WTC11 (cell line): ENCODE measurements around the gene PDZD2. TPM values are rescaled to one million over a fixed set of nuclear protein-coding genes. Genes with fewer than 3 reads are reported as not detected.

Experiments
- ATAC-seq: fragments of 200-7000 bp; cut with Tn5 transposase; 2 replicates; pipeline ENCODE4 v1.10.0; 2021; ENCODE audit warnings: mild to moderate bottlenecking, moderate library complexity
- CTCF ChIA-PET: fragments of 300-600 bp; sonication (Branson Sonifier 250); formaldehyde crosslinking; loops from one replicate; lab custom pipeline; 2021; ENCODE audit warnings: antibody characterized with exemption; lab: Charles Lee
- POLR2A ChIA-PET: fragments of 350-600 bp; sonication (Branson Sonifier 250); formaldehyde crosslinking; loops from one replicate; lab custom pipeline; 2021; ENCODE audit warnings: antibody characterized with exemption; lab: Charles Lee
- DNase-seq: peaks from one replicate; pipeline ENCODE4 v3.0.0; 2021; ENCODE audit warnings: low spot score
- H3K27ac Mint-ChIP-seq: 2 replicates; pipeline ENCODE4 v1.8.0; 2021; ENCODE audit warnings: mixed read lengths
- H3K27me3 Mint-ChIP-seq: 2 replicates; pipeline ENCODE4 v1.8.0; 2021; ENCODE audit warnings: low read depth, mild to moderate bottlenecking, moderate library complexity, mixed read lengths
- H3K36me3 Mint-ChIP-seq: 2 replicates; pipeline ENCODE4 v1.8.0; 2021; ENCODE audit warnings: mixed read lengths
- H3K4me1 Mint-ChIP-seq: 2 replicates; pipeline ENCODE4 v1.8.0; 2022; ENCODE audit warnings: mixed read lengths
- H3K4me3 Mint-ChIP-seq: 2 replicates; pipeline ENCODE4 v1.8.0; 2021; ENCODE audit warnings: mild to moderate bottlenecking, moderate library complexity, mixed read lengths
- H3K9me3 Mint-ChIP-seq: 2 replicates; pipeline ENCODE4 v1.8.0; 2021; ENCODE audit warnings: mixed read lengths
- ATF6 ChIP-seq: sonication (generic); formaldehyde crosslinking; IDR thresholded peaks from 2 replicates; pipeline ENCODE4 v1.8.1; 2023; ENCODE audit warnings: mild to moderate bottlenecking, missing genetic modification reagents
- CBFB ChIP-seq: sonication (generic); formaldehyde crosslinking; IDR thresholded peaks from 2 replicates; pipeline ENCODE4 v1.8.1; 2022; ENCODE audit warnings: mild to moderate bottlenecking, low read depth, missing genetic modification reagents
- CDX4 ChIP-seq: fragments of 250-450 bp; sonication (Bioruptor Pico); IDR thresholded peaks from 2 replicates; pipeline ENCODE4 v1.9.0; 2021; ENCODE audit warnings: moderate library complexity, mild to moderate bottlenecking, inconsistent platforms, borderline replicate concordance
- E2F1 ChIP-seq: sonication (generic); formaldehyde crosslinking; IDR thresholded peaks from 2 replicates; pipeline ENCODE4 v1.8.0; 2022; ENCODE audit warnings: mild to moderate bottlenecking, missing genetic modification reagents
- ESRRA ChIP-seq: sonication (generic); formaldehyde crosslinking; IDR thresholded peaks from 2 replicates; pipeline ENCODE4 v1.8.1; 2022; ENCODE audit warnings: mild to moderate bottlenecking, missing genetic modification reagents, borderline replicate concordance
- ETV6 ChIP-seq: sonication (generic); formaldehyde crosslinking; IDR thresholded peaks from 2 replicates; pipeline ENCODE4 v1.8.1; 2022; ENCODE audit warnings: mild to moderate bottlenecking, missing genetic modification reagents
- GTF2I ChIP-seq: fragments of 250-450 bp; sonication (Bioruptor Pico); conservative IDR thresholded peaks from 2 replicates; pipeline ENCODE4 v1.4.0; 2021; ENCODE audit warnings: mild to moderate bottlenecking
- IRF2 ChIP-seq: sonication (generic); formaldehyde crosslinking; IDR thresholded peaks from 2 replicates; pipeline ENCODE4 v1.8.0; 2022; ENCODE audit warnings: low read depth, missing genetic modification reagents, borderline replicate concordance
- MLX ChIP-seq: sonication (generic); formaldehyde crosslinking; IDR thresholded peaks from 2 replicates; pipeline ENCODE4 v1.8.1; 2023; ENCODE audit warnings: mild to moderate bottlenecking, missing genetic modification reagents, moderate library complexity
- NFE2L1 ChIP-seq: sonication (generic); formaldehyde crosslinking; IDR thresholded peaks from 2 replicates; pipeline ENCODE4 v1.8.1; 2023; ENCODE audit warnings: missing genetic modification reagents
- NFYB ChIP-seq: sonication (generic); formaldehyde crosslinking; conservative IDR thresholded peaks from 2 replicates; pipeline ENCODE4 v1.8.0; 2022; ENCODE audit warnings: low read depth, missing genetic modification reagents
- NR1H2 ChIP-seq: sonication (generic); formaldehyde crosslinking; IDR thresholded peaks from 2 replicates; pipeline ENCODE4 v1.9.0; 2021; ENCODE audit warnings: mild to moderate bottlenecking, moderate library complexity, missing genetic modification reagents
- NR3C1 ChIP-seq: sonication (generic); formaldehyde crosslinking; conservative IDR thresholded peaks from 2 replicates; pipeline ENCODE4 v1.8.1; 2023; ENCODE audit warnings: low read depth, mild to moderate bottlenecking, missing genetic modification reagents
- OVOL2 ChIP-seq: fragments of 250-450 bp; sonication (Bioruptor Pico); IDR thresholded peaks from 2 replicates; pipeline ENCODE4 v1.9.0; 2021; ENCODE audit warnings: mild to moderate bottlenecking, borderline replicate concordance
- PREB ChIP-seq: sonication (generic); formaldehyde crosslinking; IDR thresholded peaks from 2 replicates; pipeline ENCODE4 v1.8.1; 2022; ENCODE audit warnings: mild to moderate bottlenecking, missing genetic modification reagents, moderate library complexity, borderline replicate concordance
- TCF7 ChIP-seq: sonication (generic); formaldehyde crosslinking; IDR thresholded peaks from 2 replicates; pipeline ENCODE4 v1.8.0; 2022; ENCODE audit warnings: mild to moderate bottlenecking, low read depth, missing genetic modification reagents, moderate library complexity
- TEAD4 ChIP-seq: sonication (generic); formaldehyde crosslinking; IDR thresholded peaks from 2 replicates; pipeline ENCODE4 v1.8.0; 2022; ENCODE audit warnings: mild to moderate bottlenecking, missing genetic modification reagents
- USF1 ChIP-seq: sonication (generic); formaldehyde crosslinking; IDR thresholded peaks from 2 replicates; pipeline ENCODE4 v1.8.0; 2022; ENCODE audit warnings: mild to moderate bottlenecking, missing genetic modification reagents
- USF2 ChIP-seq: sonication (generic); formaldehyde crosslinking; IDR thresholded peaks from 2 replicates; pipeline ENCODE4 v1.8.1; 2023; ENCODE audit warnings: mild to moderate bottlenecking, missing genetic modification reagents, moderate library complexity
- ZBTB43 ChIP-seq: sonication (generic); formaldehyde crosslinking; IDR thresholded peaks from 2 replicates; pipeline ENCODE4 v1.8.1; 2023; ENCODE audit warnings: mild to moderate bottlenecking, missing genetic modification reagents
- ZNF138 ChIP-seq: sonication (generic); formaldehyde crosslinking; conservative IDR thresholded peaks from 2 replicates; pipeline ENCODE4 v1.8.1; 2022; ENCODE audit warnings: mild to moderate bottlenecking, moderate library complexity, missing genetic modification reagents
- ZNF219 ChIP-seq: sonication (generic); formaldehyde crosslinking; IDR thresholded peaks from 2 replicates; pipeline ENCODE4 v1.8.0; 2023; ENCODE audit warnings: missing genetic modification reagents, mild to moderate bottlenecking, borderline replicate concordance
- ZNF232 ChIP-seq: sonication (generic); formaldehyde crosslinking; IDR thresholded peaks from 2 replicates; pipeline ENCODE4 v1.8.0; 2022; ENCODE audit warnings: mild to moderate bottlenecking, missing genetic modification reagents
- ZNF263 ChIP-seq: sonication (generic); formaldehyde crosslinking; IDR thresholded peaks from 2 replicates; pipeline ENCODE4 v1.8.1; 2022; ENCODE audit warnings: low read depth, mild to moderate bottlenecking, moderate library complexity, missing genetic modification reagents
- ZNF425 ChIP-seq: fragments of 250-450 bp; sonication (Bioruptor Pico); conservative IDR thresholded peaks from 2 replicates; pipeline ENCODE4 v1.9.0; 2021; ENCODE audit warnings: mild to moderate bottlenecking
- ZNF671 ChIP-seq: fragments of 250-450 bp; sonication (Bioruptor Pico); IDR thresholded peaks from 2 replicates; pipeline ENCODE4 v1.8.0; 2021; ENCODE audit warnings: mild to moderate bottlenecking
- total RNA-seq: library from RNA; stranded (reverse); gene quantifications from 3 replicates; pipeline ENCODE4 v1.2.3, GENCODE V29; 2021

Gene PDZD2
- total RNA-seq, 1 experiment from 2014 or later = 11.4 TPM

GRCh38 chr5:32082701-32083100, 443.8 kb downstream of the PDZD2 start:
- CTCF ChIA-PET = no interaction called here
- Mint-ChIP-seq H3K27me3 (no peaks in the 10 kb centered on the region), H3K4me3 (no peak overlapping the region), H3K36me3 (no peaks in the 10 kb centered on the region; the same call in 1 of the 2 replicates), H3K27ac (no peak overlapping the region), H3K9me3 (0 out of 2 replicates have a peak, but pooled peaks cover 3% of the 10 kb centered on the region), H3K4me1 (no peaks in the 10 kb centered on the region)
- POLR2A ChIA-PET = no interaction called here
- DNase-seq (no peak), ATAC-seq (no peak)
- no peak for TF ChIP-seq TCF7 (CRISPR knock-in tag)
- no peak for TF ChIP-seq TEAD4 (CRISPR knock-in tag)
- no peak for TF ChIP-seq NR1H2 (CRISPR knock-in tag)
- no peak for TF ChIP-seq ZNF138 (CRISPR knock-in tag)
- TF ChIP-seq ZNF671 (CRISPR knock-in tag) = no peak
- no peak for TF ChIP-seq ZNF263 (CRISPR knock-in tag)
- TF ChIP-seq NR3C1 (CRISPR knock-in tag) = no peak
- TF ChIP-seq NFE2L1 = no peak
- no peak for TF ChIP-seq GTF2I (CRISPR knock-in tag)
- TF ChIP-seq CDX4 = no peak
- no peak for TF ChIP-seq PREB

GRCh38 chr5:32083981-32084430, 445.1 kb downstream of the PDZD2 start:
- Mint-ChIP-seq H3K36me3 (no peaks in the 10 kb centered on the region; the same call in 1 of the 2 replicates), H3K27ac (no peak overlapping the region), H3K9me3 (0 out of 2 replicates have a peak, but pooled peaks cover 3% of the 10 kb centered on the region), H3K4me1 (no peaks in the 10 kb centered on the region), H3K4me3 (no peak overlapping the region), H3K27me3 (no peaks in the 10 kb centered on the region)
- no peak for DNase-seq
- ChIA-PET POLR2A (no interaction called here), CTCF (interaction anchor here (0.6 to 1.1 kb wide), 2 partner anchors 28 to 278 kb away, joined by 3 to 4 read pairs; no protein-coding TSS in a partner anchor)
- no peak for ATAC-seq
- TF ChIP-seq NFYB (CRISPR knock-in tag) (no peak), E2F1 (CRISPR knock-in tag) (no peak), ETV6 (CRISPR knock-in tag) (no peak), OVOL2 (no peak), ATF6 (CRISPR knock-in tag) (no peak), MLX (CRISPR knock-in tag) (no peak), USF2 (no peak), ZNF425 (no peak), ESRRA (CRISPR knock-in tag) (no peak), ZNF232 (no peak), ZNF219 (no peak), ZNF671 (CRISPR knock-in tag) (no peak), CBFB (no peak), ZBTB43 (CRISPR knock-in tag) (no peak), IRF2 (CRISPR knock-in tag) (no peak), USF1 (CRISPR knock-in tag) (no peak)
